ENCODE data around the gene TCF4. TPM values are rescaled to one million over a fixed set of nuclear protein-coding genes. Genes with fewer than 3 reads are reported as not detected.

The TCF4 gene
- total RNA-seq, 1 donor from 2014 or later, result 3.9 TPM

GRCh38 chr18:55328301-55328700 lies 259.7 kb downstream of the TCF4 start:
- intact Hi-C loops (cut with micrococcal nuclease), result no loop called here

- intact Hi-C loops (cut with micrococcal nuclease), result no loop called here
Observed at GRCh38 chr18:55327454-55327853, 260.5 kb downstream of the TCF4 start.

- intact Hi-C loops (cut with micrococcal nuclease), result no loop called here
Observed at GRCh38 chr18:55326134-55326533, 261.9 kb downstream of the TCF4 start.

- intact Hi-C loops (cut with micrococcal nuclease), result loop anchor here (5.0 kb wide), 1 partner anchor 87 kb away; no protein-coding TSS in a partner anchor
Observed at GRCh38 chr18:55324166-55324565, 263.8 kb downstream of the TCF4 start.

- intact Hi-C loops (cut with micrococcal nuclease), result loop anchor here (5.0 kb wide), 1 partner anchor 86 kb away; no protein-coding TSS in a partner anchor
Observed at GRCh38 chr18:55323051-55323994, 264.7 kb downstream of the TCF4 start.

GRCh38 chr18:55322178-55322735 lies 265.7 kb downstream of the TCF4 start:
- intact Hi-C loops (cut with micrococcal nuclease), result loop anchor here (5.0 kb wide), 1 partner anchor 85 kb away; no protein-coding TSS in a partner anchor

- intact Hi-C loops (cut with micrococcal nuclease), result loop anchor here (5.0 kb wide), 1 partner anchor 84 kb away; no protein-coding TSS in a partner anchor
Observed at GRCh38 chr18:55321265-55322177, 266.5 kb downstream of the TCF4 start.

GRCh38 chr18:55320424-55321264 lies 267.3 kb downstream of the TCF4 start:
- intact Hi-C loops (cut with micrococcal nuclease), result loop anchor here (5.0 kb wide), 1 partner anchor 83 kb away; no protein-coding TSS in a partner anchor

- intact Hi-C loops (cut with micrococcal nuclease), result loop anchor here (5.0 kb wide), 1 partner anchor 82 kb away; no protein-coding TSS in a partner anchor
Observed at GRCh38 chr18:55319459-55320193, 268.4 kb downstream of the TCF4 start.

GRCh38 chr18:55318951-55319441 lies 269.0 kb downstream of the TCF4 start:
- intact Hi-C loops (cut with micrococcal nuclease), result no loop called here

GRCh38 chr18:55317864-55318263 lies 270.1 kb downstream of the TCF4 start:
- intact Hi-C loops (cut with micrococcal nuclease), result no loop called here

GRCh38 chr18:55317324-55317723 lies 270.7 kb downstream of the TCF4 start:
- intact Hi-C loops (cut with micrococcal nuclease), result no loop called here

GRCh38 chr18:55316486-55317184 lies 271.4 kb downstream of the TCF4 start:
- intact Hi-C loops (cut with micrococcal nuclease), result no loop called here

GRCh38 chr18:55314615-55315237 lies 273.3 kb downstream of the TCF4 start:
- intact Hi-C loops (cut with micrococcal nuclease), result no loop called here

GRCh38 chr18:55314031-55314430 lies 274.0 kb downstream of the TCF4 start:
- intact Hi-C loops (cut with micrococcal nuclease), result no loop called here

GRCh38 chr18:55310863-55311262 lies 277.1 kb downstream of the TCF4 start:
- intact Hi-C loops (cut with micrococcal nuclease), result no loop called here

GRCh38 chr18:55310044-55310676 lies 277.8 kb downstream of the TCF4 start:
- intact Hi-C loops (cut with micrococcal nuclease), result no loop called here

GRCh38 chr18:55309249-55309648 lies 278.7 kb downstream of the TCF4 start:
- intact Hi-C loops (cut with micrococcal nuclease), result no loop called here

Data from T-helper 1 cell treated with Interleukin-12 subunit alpha and Interleukin-12 subunit beta and Interleukin-4 antibody, amounts not matched to agents 30 ng/mL and 1 ng/mL, for 36 hours (primary cell).